HG03066 (cell line): Measurements from ENCODE around the gene IBA57.

Source experiments
- ATAC-seq: cut with Tn5 transposase; IDR thresholded peaks from one replicate; pipeline ENCODE4 v1.9.1; 2021; ENCODE audit warnings: low read depth; ENCODE audit not compliant: unreplicated experiment

The IBA57 gene

GRCh38 chr1:228155596-228156514, 9.7 kb upstream of the IBA57 start:
- no peak for ATAC-seq

DNA sequence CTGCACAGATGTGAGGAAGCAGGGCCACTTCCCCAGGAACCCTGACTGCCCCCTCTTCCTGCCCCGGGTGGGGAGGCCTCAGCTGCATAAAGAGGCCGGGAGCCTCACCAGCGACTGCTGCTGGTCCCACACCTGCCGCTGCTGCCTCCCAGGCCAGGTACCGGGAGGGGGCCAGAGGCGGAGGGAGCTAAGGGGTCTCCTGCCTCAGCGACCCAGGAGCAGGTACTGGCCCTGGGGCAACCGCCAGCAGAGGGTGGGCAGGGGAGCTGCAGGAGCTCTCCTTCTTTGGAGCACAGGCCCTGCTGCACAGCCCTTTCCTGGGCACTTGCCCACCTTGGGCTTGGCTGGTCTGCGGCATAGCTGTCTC, 9.1 kb upstream of the IBA57 start:
- no peak for ATAC-seq

DNA sequence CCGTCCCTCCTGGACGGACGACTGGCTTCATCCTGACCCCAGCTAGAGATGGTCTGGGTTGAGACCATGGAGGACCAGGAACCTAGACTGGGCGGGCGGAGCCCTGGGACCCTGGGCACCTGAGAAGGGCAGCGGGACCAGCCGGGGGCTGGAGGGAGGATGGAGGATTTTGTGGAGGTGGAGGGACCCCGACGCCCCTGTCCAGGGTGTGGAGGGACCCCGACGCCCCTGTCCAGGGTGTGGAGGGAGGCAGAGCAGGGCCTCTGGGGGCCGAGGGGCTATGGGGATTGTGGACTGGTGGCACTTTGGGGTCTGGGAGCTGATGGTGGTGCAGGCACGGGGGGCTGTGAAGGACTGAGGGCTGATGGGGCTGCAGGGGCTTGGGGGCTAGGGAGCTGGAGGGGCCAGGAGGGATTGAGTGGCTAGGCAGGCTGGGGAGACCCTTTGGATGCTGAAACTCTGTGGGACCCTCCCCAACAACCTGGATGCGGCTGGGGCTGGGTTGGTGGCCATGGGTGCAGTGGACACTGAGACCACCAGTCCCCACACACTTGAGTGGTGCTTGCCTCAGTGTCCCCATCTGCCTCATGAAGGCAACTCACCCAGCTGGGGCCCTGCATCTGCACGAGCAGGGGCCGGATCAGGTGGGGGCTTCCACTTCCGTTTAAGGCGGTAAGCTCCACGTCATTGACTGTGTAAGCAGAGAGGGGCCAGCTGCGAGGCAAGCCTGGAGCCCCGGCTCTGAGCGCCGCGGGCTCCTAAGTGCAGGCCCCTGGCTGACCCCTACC, 8.5 kb upstream of the IBA57 start:
- ATAC-seq = no peak

GRCh38 chr1:228157729-228158126, 7.9 kb upstream of the IBA57 start:
- ATAC-seq = no peak

DNA sequence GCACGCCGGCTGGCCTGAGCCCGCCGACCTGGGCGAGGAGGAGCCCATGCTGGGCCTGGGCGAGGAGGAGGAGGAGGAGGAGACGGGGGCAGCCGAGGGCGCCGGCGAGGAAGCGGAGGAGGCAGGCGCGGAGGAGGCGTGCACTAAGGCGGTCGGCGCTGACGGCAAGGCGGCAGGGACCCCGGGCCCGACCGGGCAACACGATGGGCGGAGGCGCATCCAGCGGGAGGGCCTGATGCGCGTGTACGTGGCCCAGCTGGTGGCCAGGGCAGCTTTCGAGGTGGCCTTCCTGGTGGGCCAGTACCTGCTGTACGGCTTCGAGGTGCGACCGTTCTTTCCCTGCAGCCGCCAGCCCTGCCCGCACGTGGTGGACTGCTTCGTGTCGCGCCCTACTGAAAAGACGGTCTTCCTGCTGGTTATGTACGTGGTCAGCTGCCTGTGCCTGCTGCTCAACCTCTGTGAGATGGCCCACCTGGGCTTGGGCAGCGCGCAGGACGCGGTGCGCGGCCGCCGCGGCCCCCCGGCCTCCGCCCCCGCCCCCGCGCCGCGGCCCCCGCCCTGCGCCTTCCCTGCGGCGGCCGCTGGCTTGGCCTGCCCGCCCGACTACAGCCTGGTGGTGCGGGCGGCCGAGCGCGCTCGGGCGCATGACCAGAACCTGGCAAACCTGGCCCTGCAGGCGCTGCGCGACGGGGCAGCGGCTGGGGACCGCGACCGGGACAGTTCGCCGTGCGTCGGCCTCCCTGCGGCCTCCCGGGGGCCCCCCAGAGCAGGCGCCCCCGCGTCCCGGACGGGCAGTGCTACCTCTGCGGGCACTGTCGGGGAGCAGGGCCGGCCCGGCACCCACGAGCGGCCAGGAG, 7.2 kb upstream of the IBA57 start:
- no peak for ATAC-seq

- no peak for ATAC-seq
Measured at GRCh38 chr1:228159008-228159665, 6.5 kb upstream of the IBA57 start.

DNA sequence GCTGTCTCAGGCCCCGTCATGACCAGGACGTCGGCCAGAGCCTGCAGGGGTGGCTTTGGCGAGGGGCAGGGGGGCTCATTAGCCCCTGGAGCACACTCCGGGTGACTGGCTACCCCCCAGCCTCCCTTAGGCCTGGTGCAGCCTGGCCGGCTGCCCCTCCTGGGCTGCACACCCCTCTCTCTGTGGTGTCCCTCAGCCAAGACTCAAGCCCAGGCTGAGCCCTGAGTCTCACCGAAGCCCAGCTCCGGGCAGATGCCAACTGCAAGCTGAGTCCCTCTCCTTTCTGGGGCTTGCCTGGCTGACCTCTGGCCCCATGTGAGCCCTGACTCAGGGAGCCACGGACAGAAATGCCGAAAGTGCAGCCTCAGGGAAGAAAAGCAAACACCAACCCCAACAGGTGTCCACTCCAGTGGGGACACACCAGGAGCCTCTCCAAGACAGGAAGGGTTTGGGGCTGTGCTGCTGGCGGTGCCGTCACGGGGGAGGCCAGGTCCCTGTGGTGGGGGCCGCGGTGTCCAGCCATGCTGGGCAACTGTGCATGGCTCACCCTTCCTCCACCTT, 5.3 kb upstream of the IBA57 start:
- ATAC-seq = no peak

- ATAC-seq = no peak
Measured at GRCh38 chr1:228161362-228161761, 4.2 kb upstream of the IBA57 start.

DNA sequence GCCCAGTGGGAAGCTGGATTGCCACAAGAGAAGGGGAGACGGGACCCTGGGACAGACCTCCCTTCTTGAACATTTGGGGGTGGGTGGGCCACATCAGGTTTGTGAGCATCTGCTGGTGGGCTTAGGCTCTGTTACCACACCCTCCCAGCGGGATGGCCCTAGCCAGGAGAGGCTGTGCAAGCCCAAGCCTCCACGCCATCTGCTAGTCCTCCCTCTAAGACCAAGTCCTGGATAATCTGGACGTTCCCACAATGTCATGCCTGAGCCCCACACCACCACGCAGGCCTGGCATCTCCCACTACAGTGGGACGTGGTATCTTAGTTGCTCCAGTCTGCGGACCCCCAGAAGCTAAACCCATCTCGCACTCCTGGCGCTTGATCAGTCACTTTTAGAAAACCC, 3.7 kb upstream of the IBA57 start:
- ATAC-seq = no peak

GRCh38 chr1:228162286-228163006, 3.2 kb upstream of the IBA57 start:
- no peak for ATAC-seq

GRCh38 chr1:228163007-228163753, 2.4 kb upstream of the IBA57 start:
- no peak for ATAC-seq

GRCh38 chr1:228163776-228164519, 1.7 kb upstream of the IBA57 start:
- ATAC-seq = no peak

GRCh38 chr1:228164561-228165371, 838 bp upstream of the IBA57 start:
- no peak for ATAC-seq

GRCh38 chr1:228166170-228166936, 749 bp downstream of the IBA57 start:
- ATAC-seq = peak; percentile 27

GRCh38 chr1:228168563-228169270, 3.1 kb downstream of the IBA57 start:
- no peak for ATAC-seq

DNA sequence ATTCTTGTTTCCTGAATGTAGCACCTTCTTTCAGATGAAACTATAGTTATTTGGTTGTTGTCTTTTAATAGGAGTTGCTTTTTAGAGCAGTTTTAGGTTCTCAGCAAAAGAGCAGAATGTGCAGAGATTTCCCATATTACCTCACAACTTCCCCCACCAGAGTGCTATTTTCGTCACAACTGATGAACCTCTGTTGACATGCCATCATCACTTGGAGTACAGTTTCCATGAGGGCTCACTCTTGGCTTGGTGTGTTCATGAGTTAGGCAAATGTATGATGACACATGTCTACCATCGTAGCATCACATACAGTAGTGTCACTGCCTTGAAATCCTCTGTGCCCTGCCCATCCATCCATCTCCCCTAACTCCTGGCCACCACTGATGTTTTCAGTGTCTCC, 3.7 kb downstream of the IBA57 start:
- ATAC-seq = no peak
